HCT116 (cell line): ENCODE data around the gene RASL11B.

ENCODE experiments used
- CEBPB ChIP-seq: IDR thresholded peaks from 2 replicates; pipeline ENCODE4 v1.6.1; 2012; ENCODE audit warnings: low read depth
- FOSL1 ChIP-seq: IDR thresholded peaks from 2 replicates; pipeline ENCODE4 v1.6.1; 2012; ENCODE audit warnings: low read depth
- POLR2A ChIP-seq: IDR thresholded peaks from 2 replicates; pipeline ENCODE4 v1.7.0; 2011; ENCODE audit warnings: borderline replicate concordance; ENCODE audit not compliant: insufficient read depth, insufficient read length; ENCODE audit errors: extremely low read depth
- RAD21 ChIP-seq: IDR thresholded peaks from 2 replicates; pipeline ENCODE4 v1.6.1; 2012; ENCODE audit warnings: low read depth, mild to moderate bottlenecking
- TCF7L2 ChIP-seq: IDR thresholded peaks from 2 replicates; pipeline ENCODE4 v1.7.0; 2011; ENCODE audit warnings: borderline replicate concordance, inconsistent platforms; ENCODE audit not compliant: insufficient read depth, insufficient read length; ENCODE audit errors: extremely low read depth
- ZNF274 ChIP-seq: fragments of 200-500 bp; sonication (Bioruptor generic); IDR thresholded peaks from 2 replicates; pipeline ENCODE4 v1.6.1; 2014; ENCODE audit warnings: mild to moderate bottlenecking, low read depth, low read length, inconsistent platforms
- TF ChIP-seq, protein P1 (sequence below), 3 experiments: fragments of 200-600 bp in 1 of 3; sonication (generic) in 1 of 3; IDR thresholded peaks in 2 of 3; conservative IDR thresholded peaks in 1 of 3; 2 replicates each; pipeline ENCODE4 v1.5.1; 2012 to 2017; ENCODE audit warnings: low read depth in 2 of 3, low read length in 2 of 3, antibody characterized with exemption in 1 of 3, borderline replicate concordance in 1 of 3, control low read depth in 1 of 3, mild to moderate bottlenecking in 1 of 3, mixed read lengths in 1 of 3, mixed run types in 1 of 3, moderate library complexity in 1 of 3; ENCODE audit not compliant: insufficient read depth in 1 of 3
- TF ChIP-seq, protein P2 (sequence below): IDR thresholded peaks from 2 replicates; pipeline ENCODE4 v1.6.1; 2011; ENCODE audit warnings: mild to moderate bottlenecking, low read length, moderate library complexity; ENCODE audit not compliant: insufficient replicate concordance; ENCODE audit errors: extremely low read depth
- TF ChIP-seq, protein P3 (sequence below): IDR thresholded peaks from 2 replicates; pipeline ENCODE4 v1.6.1; 2012
- TF ChIP-seq, protein P4 (sequence below): IDR thresholded peaks from 2 replicates; pipeline ENCODE4 v1.6.1; 2012; ENCODE audit warnings: low read depth
- TF ChIP-seq, protein P5 (sequence below): IDR thresholded peaks from 2 replicates; pipeline ENCODE4 v1.6.1; 2012

DNA sequence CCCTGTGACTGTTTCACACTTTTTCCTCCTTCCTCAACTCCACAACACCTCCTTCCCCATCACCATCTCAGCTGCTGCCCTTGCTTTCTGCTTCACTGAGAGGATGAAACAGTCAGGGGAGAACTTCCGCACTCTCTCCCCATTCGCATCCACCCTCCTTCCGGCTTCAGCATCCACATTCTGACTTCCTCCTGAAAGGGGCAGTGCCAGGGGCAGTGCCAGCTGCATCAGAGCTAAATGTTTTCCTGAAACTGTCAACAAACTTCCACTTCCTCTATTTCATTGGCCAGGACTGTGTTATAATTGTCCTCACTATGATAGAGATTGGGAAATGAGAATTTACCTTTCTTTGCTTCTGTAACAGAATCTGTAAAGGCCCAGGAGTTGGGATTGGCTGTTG is 18.2 kb upstream of the RASL11B start:
- TF ChIP-seq, protein P1, sequence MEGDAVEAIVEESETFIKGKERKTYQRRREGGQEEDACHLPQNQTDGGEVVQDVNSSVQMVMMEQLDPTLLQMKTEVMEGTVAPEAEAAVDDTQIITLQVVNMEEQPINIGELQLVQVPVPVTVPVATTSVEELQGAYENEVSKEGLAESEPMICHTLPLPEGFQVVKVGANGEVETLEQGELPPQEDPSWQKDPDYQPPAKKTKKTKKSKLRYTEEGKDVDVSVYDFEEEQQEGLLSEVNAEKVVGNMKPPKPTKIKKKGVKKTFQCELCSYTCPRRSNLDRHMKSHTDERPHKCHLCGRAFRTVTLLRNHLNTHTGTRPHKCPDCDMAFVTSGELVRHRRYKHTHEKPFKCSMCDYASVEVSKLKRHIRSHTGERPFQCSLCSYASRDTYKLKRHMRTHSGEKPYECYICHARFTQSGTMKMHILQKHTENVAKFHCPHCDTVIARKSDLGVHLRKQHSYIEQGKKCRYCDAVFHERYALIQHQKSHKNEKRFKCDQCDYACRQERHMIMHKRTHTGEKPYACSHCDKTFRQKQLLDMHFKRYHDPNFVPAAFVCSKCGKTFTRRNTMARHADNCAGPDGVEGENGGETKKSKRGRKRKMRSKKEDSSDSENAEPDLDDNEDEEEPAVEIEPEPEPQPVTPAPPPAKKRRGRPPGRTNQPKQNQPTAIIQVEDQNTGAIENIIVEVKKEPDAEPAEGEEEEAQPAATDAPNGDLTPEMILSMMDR (IDR thresholded peaks at IDR 0.05 in 2 of 3, conservative IDR thresholded peaks at IDR 0.05 in 1 of 3; ENCODE audit: borderline replicate concordance in 1 of 3, insufficient read depth in 1 of 3, low read depth in 2 of 3, low read length in 2 of 3) = no peak
- no peak for TF ChIP-seq TCF7L2
- no peak for TF ChIP-seq ZNF274
- TF ChIP-seq POLR2A = no peak
- TF ChIP-seq, protein P2, sequence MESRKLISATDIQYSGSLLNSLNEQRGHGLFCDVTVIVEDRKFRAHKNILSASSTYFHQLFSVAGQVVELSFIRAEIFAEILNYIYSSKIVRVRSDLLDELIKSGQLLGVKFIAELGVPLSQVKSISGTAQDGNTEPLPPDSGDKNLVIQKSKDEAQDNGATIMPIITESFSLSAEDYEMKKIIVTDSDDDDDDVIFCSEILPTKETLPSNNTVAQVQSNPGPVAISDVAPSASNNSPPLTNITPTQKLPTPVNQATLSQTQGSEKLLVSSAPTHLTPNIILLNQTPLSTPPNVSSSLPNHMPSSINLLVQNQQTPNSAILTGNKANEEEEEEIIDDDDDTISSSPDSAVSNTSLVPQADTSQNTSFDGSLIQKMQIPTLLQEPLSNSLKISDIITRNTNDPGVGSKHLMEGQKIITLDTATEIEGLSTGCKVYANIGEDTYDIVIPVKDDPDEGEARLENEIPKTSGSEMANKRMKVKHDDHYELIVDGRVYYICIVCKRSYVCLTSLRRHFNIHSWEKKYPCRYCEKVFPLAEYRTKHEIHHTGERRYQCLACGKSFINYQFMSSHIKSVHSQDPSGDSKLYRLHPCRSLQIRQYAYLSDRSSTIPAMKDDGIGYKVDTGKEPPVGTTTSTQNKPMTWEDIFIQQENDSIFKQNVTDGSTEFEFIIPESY = no peak
- TF ChIP-seq, protein P3, sequence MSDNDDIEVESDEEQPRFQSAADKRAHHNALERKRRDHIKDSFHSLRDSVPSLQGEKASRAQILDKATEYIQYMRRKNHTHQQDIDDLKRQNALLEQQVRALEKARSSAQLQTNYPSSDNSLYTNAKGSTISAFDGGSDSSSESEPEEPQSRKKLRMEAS = no peak
- TF ChIP-seq FOSL1 = no peak
- TF ChIP-seq, protein P4, sequence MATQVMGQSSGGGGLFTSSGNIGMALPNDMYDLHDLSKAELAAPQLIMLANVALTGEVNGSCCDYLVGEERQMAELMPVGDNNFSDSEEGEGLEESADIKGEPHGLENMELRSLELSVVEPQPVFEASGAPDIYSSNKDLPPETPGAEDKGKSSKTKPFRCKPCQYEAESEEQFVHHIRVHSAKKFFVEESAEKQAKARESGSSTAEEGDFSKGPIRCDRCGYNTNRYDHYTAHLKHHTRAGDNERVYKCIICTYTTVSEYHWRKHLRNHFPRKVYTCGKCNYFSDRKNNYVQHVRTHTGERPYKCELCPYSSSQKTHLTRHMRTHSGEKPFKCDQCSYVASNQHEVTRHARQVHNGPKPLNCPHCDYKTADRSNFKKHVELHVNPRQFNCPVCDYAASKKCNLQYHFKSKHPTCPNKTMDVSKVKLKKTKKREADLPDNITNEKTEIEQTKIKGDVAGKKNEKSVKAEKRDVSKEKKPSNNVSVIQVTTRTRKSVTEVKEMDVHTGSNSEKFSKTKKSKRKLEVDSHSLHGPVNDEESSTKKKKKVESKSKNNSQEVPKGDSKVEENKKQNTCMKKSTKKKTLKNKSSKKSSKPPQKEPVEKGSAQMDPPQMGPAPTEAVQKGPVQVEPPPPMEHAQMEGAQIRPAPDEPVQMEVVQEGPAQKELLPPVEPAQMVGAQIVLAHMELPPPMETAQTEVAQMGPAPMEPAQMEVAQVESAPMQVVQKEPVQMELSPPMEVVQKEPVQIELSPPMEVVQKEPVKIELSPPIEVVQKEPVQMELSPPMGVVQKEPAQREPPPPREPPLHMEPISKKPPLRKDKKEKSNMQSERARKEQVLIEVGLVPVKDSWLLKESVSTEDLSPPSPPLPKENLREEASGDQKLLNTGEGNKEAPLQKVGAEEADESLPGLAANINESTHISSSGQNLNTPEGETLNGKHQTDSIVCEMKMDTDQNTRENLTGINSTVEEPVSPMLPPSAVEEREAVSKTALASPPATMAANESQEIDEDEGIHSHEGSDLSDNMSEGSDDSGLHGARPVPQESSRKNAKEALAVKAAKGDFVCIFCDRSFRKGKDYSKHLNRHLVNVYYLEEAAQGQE = no peak
- TF ChIP-seq CEBPB = no peak
- no peak for TF ChIP-seq RAD21
- TF ChIP-seq, protein P5, sequence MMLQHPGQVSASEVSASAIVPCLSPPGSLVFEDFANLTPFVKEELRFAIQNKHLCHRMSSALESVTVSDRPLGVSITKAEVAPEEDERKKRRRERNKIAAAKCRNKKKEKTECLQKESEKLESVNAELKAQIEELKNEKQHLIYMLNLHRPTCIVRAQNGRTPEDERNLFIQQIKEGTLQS = no peak
